Neuron (in vitro differentiated cells): ENCODE data around the gene NEB.

ENCODE experiments used
- H2AFZ ChIP-seq: one replicate; pipeline ENCODE4 v1.6.1; 2013; ENCODE audit warnings: low read depth, mild to moderate bottlenecking, inconsistent platforms, low read length, moderate library complexity
- H3K27me3 ChIP-seq: one replicate; pipeline ENCODE4 v1.6.1; 2013; ENCODE audit warnings: low read length; ENCODE audit not compliant: insufficient read depth
- H3K36me3 ChIP-seq: one replicate; pipeline ENCODE4 v1.6.1; 2013; ENCODE audit warnings: low read length; ENCODE audit not compliant: insufficient read depth
- H3K4me1 ChIP-seq: one replicate; pipeline ENCODE4 v1.6.1; 2013; ENCODE audit warnings: low read length; ENCODE audit not compliant: insufficient read depth
- H3K4me3 ChIP-seq: 2 replicates; pipeline ENCODE4 v1.5.1; 2013; ENCODE audit warnings: mild to moderate bottlenecking, low read length, moderate library complexity
- H3K9me3 ChIP-seq: one replicate; pipeline ENCODE4 v1.6.1; 2013; ENCODE audit warnings: low read length

NEB gene

DNA sequence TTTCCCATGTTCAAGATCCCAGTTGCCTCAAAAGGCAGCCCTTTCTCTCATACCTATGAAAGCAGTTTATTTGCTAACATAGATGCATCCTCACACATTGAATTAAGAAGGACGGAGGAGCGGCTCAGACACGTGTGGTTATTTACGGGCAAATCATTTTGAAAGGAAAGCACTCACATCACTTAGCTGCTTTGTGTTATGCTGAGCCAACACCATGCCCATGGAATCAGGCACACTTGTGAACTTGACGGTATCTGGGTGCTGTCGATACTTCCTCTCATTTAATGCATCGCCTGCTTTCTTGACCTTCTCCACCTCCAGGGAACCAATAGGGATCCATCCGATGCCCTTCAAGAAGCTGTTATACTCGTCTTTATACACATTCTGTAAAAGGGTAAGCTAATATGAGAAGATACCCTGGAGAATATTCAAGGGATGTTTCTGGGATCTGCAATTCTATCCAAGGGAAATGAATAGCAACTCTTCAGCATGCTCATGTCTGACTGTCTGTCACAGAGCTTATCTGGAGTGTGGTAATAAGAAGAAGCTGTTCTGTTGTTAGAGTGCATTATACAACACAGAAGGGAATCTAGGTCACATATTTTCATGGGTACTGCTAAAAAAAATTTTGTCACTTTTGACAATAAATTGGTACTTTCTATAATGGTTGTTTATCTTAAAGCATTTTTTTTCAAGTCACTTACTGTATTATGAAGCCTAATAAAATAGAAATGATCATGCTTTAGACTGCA, 63.3 kb downstream of the NEB start:
- Histone ChIP-seq H2AFZ (no peak overlapping the region), H3K36me3 (no peaks in the 10 kb centered on the region), H3K4me1 (no peaks in the 10 kb centered on the region), H3K4me3 (no peak overlapping the region), H3K9me3 (no peaks in the 10 kb centered on the region), H3K27me3 (no peaks in the 10 kb centered on the region)

DNA sequence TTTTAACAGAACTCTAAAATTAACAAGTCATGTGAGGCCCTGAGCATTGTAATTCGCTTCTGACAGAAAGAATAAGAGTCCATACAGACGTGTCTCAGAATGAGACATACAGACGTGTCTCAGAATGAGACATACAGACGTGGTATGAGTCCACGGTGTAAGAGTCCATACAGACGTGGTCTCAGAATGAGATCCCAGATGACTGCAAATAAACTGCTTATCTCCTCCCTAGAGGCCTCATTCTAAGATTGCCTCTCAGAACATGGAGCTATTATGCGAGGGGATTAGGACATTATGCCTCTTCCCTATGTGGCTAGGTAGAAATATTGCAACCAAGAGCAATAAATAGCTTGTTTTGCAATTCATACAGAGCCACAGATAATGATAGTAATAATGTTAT, 63.9 kb downstream of the NEB start:
- H3K36me3 ChIP-seq, result no peaks in the 10 kb centered on the region
- no peaks in the 10 kb centered on the region for H3K27me3 ChIP-seq
- H2AFZ ChIP-seq, result no peak overlapping the region
- H3K9me3 ChIP-seq, result no peaks in the 10 kb centered on the region
- no peaks in the 10 kb centered on the region for H3K4me1 ChIP-seq
- no peak overlapping the region for H3K4me3 ChIP-seq

DNA sequence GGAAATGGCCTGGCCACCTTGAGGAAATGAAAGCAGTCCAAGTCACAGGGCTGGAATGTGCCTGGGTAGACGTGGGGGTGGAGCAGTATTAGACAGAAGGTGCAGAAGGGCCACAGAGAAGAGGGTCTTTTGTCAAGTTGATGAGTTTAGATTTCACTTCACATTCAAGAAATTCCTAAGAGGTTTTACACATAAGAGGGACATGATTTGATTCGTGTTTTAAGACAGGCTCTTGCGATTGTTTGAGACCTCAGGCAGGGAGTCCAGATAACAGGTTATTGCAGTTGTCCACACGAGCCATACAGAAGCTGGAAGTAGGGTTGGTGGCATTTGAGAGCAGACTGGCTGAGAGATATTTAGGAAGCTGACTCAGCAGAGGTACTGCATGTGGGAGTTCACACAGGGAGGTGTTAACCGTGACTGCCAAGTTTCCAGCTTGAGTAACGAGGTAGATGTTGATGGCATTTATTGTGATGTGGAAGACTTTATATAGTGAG, 64.6 kb downstream of the NEB start:
- H3K4me1 ChIP-seq, result no peaks in the 10 kb centered on the region
- H3K4me3 ChIP-seq, result no peak overlapping the region
- no peaks in the 10 kb centered on the region for H3K9me3 ChIP-seq
- H3K36me3 ChIP-seq, result no peaks in the 10 kb centered on the region
- H3K27me3 ChIP-seq, result no peaks in the 10 kb centered on the region
- H2AFZ ChIP-seq, result no peak overlapping the region

DNA sequence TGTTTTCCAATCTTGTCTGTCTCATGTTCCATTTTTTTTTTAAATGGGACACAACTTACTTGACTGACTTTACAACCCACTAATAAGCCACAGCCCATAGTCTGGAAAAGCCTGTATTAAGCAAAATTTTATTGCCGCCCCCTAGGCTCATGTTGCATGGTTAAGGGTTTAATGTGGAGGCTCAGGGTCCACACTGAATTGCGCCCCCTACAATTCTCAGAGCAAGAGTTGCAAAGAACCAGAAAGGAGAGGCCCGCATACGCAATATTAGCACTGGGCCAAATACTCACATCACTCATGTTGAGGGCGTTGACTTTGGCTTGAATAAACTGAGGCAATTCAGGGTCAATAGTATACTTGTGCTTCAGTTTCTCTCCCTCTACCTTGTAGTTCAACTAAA, 65.5 kb downstream of the NEB start:
- Histone ChIP-seq H3K27me3 (no peaks in the 10 kb centered on the region), H3K9me3 (no peaks in the 10 kb centered on the region), H3K4me3 (no peak overlapping the region), H3K36me3 (no peaks in the 10 kb centered on the region), H2AFZ (no peak overlapping the region), H3K4me1 (no peaks in the 10 kb centered on the region)

DNA sequence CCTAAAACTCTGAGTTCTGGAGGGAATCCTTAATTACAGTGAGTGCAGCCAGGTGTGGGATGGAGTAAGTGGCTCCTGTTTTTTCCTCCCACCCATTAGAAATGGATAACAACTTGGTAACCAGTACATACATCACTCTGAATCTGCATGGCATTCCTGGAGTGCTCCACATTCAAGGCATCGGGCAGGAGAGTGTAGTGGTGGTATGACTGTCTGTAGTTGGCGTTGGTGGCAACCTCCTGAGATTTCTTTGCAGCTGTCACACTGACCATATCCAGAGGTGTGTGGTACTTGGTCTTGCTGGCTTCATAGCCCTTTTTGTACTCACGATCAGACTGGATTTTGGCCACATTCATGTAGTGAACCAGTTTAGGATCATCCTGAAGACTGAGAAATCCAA, 68.3 kb downstream of the NEB start:
- Histone ChIP-seq H3K4me1 (no peaks in the 10 kb centered on the region), H3K36me3 (no peaks in the 10 kb centered on the region), H3K9me3 (no peaks in the 10 kb centered on the region), H3K4me3 (no peak overlapping the region), H2AFZ (no peak overlapping the region), H3K27me3 (no peaks in the 10 kb centered on the region)

DNA sequence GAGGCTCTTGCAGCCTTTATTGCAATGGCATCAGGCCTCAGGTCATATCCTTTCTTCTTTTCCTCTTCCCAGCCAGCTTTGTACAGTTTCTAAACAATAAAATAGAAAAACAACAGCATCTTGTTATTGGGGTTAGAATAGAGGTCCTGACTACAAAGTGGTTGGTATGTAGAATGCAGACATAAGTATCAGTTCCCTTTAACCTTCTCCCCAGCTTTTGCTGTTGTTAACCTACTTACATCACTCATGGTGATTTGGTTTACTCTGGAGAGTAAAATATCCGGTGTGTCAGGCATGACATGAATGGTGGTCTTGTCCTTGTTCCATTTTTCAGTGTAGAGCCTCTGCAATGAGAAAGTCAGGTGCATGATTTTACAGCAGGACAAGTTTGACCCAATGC, 69.8 kb downstream of the NEB start:
- Histone ChIP-seq H3K9me3 (no peaks in the 10 kb centered on the region), H2AFZ (no peak overlapping the region), H3K36me3 (no peaks in the 10 kb centered on the region), H3K4me3 (no peak overlapping the region), H3K4me1 (no peaks in the 10 kb centered on the region), H3K27me3 (no peaks in the 10 kb centered on the region)

DNA sequence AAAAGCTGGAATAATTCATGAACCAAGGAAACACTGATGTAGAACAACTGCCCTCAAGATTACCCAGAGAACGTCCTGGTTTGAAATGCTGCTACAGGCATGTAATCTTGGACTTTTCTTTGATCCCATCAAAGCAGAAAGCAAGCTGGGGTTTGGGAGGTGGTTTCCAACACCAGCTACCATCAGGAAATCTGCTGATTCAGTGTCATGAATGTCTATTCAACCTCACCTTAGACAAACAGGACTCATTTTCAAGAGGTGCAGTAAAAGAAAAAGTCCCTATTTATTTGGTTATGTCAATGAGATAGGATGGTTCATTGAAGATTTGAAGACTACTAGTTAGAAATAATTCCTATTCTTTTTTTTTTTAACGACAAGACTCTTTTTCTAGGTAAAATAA, 72.7 kb downstream of the NEB start:
- Histone ChIP-seq H3K4me1 (no peaks in the 10 kb centered on the region), H3K36me3 (no peaks in the 10 kb centered on the region)

DNA sequence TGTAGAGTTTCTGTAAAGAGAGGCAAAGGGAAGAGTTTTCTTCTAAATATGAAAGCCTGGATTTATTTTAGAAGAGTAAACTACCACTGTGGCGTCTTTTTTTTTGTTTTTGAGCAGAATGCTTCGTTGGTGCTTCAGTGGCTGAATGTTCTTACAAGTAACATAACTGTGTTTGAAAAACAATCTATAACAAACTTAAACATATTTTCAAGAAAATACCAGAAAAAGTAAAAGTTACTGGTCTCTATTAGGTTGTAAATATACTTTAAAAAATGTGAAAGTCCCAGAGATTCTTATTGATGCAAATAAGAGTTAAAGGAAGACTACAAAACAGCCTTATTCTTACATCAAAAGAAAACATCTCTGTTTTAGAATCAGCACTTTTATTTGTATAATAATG, 76.2 kb downstream of the NEB start:
- Histone ChIP-seq H3K27me3 (no peaks in the 10 kb centered on the region), H3K36me3 (no peaks in the 10 kb centered on the region), H3K4me3 (no peak overlapping the region), H3K4me1 (no peaks in the 10 kb centered on the region), H3K9me3 (no peaks in the 10 kb centered on the region), H2AFZ (no peak overlapping the region)

More for the DNA sequence above, 72.7 kb downstream of the NEB start:
- H3K9me3 ChIP-seq, result no peaks in the 10 kb centered on the region
- no peak overlapping the region for H3K4me3 ChIP-seq
- H3K27me3 ChIP-seq, result no peaks in the 10 kb centered on the region
- H2AFZ ChIP-seq, result no peak overlapping the region

DNA sequence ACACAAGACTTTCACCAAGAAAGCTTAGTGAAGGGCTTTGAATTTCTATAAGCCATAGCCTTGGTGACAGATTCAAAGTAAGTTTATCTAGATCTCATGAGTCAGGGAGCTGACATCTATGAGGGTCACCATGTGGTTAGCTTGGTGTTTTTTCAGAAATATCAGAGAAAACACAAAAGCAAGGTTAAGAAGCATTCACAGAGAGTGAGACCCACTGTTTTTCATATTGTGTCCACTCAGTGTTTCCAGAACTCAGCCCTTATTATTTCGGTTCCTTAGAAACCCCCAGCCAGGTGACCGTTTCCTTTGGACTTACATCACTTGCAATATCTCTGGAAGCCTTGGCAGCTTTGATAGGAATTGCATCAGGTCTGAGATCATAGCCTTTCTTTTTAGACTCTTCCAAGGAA, 76.6 kb downstream of the NEB start:
- Histone ChIP-seq H3K4me1 (no peaks in the 10 kb centered on the region), H3K9me3 (no peaks in the 10 kb centered on the region), H3K36me3 (no peaks in the 10 kb centered on the region), H2AFZ (no peak overlapping the region), H3K27me3 (no peaks in the 10 kb centered on the region), H3K4me3 (no peak overlapping the region)

DNA sequence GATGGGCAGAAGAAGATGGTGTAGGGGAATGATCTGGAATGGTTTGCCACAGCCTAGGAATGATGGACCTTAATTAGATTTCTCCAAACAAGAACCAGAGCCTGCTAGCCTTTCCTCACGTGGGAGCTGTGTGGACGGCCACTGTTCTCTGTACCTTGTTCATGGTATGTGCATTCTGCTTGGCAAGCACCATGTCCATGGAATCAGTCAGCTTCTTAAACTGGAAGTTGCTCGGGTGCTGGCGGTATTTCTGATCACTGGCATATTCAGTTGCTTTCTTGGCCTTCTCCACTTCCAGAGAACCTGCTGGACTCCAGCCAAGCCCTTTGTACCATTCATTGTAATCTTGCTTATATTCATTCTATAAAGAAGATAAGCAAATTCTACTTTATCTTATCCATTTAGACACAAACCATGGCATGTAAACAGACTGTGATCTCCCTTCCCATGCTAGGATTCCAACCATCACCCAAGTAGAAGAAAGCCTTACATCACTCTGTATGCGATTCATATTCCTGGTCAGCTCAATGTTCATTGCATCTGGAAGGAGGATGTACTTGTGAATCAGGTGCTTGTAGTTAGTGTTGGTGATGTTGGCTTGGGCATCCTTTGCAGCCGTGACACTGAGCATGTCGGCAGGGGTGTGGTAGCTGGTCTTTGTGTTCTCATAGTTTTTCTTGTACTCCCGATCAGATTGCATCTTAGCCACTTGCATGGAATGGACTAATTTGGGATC, 78.4 kb downstream of the NEB start:
- H3K27me3 ChIP-seq, result no peaks in the 10 kb centered on the region
- H3K36me3 ChIP-seq, result no peaks in the 10 kb centered on the region
- no peaks in the 10 kb centered on the region for H3K4me1 ChIP-seq
- no peak overlapping the region for H3K4me3 ChIP-seq
- no peak overlapping the region for H2AFZ ChIP-seq
- H3K9me3 ChIP-seq, result no peaks in the 10 kb centered on the region

DNA sequence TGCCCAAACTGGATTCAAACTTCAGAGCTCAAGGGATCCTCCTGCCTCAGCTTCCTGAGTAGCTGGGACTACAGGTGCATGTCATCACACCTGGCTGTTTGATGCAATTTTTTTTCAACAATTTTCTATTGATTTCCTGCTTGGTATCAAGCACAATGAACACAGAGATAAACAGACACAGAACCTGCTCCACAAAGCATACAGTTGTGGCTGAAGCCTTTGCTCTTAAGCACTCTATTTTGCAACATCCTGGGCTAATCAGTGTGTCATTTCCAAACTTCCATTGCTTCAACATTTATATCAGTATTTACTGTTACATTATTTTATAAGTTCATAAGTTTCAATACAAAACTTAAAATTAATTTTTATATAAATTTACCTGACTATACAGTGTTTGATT, 79.4 kb downstream of the NEB start:
- peaks cover 2% of the 10 kb centered on the region for H3K9me3 ChIP-seq
- no peak overlapping the region for H3K4me3 ChIP-seq
- no peaks in the 10 kb centered on the region for H3K27me3 ChIP-seq
- H2AFZ ChIP-seq, result no peak overlapping the region
- no peaks in the 10 kb centered on the region for H3K36me3 ChIP-seq
- H3K4me1 ChIP-seq, result no peaks in the 10 kb centered on the region

DNA sequence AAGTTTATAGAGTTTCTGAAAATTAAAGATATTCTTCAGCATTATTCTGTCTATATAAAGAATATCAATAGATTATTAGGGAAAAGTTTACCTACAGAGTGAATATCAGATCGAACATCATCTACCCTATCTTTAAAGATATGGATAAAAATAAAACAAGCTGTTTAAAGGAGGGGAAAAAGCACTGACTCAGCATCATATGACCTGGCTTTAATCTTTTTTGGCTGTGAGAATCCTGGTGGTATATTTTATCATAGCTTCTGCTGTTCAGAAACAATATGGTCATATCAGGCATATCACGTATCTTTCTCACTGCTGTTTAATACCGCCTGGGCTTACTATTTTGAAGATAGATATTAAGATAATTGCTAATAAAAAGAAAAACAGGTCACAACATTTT, 80.2 kb downstream of the NEB start:
- H3K9me3 ChIP-seq, result peaks cover 2% of the 10 kb centered on the region
- no peaks in the 10 kb centered on the region for H3K27me3 ChIP-seq
- no peak overlapping the region for H2AFZ ChIP-seq
- H3K4me3 ChIP-seq, result no peak overlapping the region
- no peaks in the 10 kb centered on the region for H3K4me1 ChIP-seq
- no peaks in the 10 kb centered on the region for H3K36me3 ChIP-seq

DNA sequence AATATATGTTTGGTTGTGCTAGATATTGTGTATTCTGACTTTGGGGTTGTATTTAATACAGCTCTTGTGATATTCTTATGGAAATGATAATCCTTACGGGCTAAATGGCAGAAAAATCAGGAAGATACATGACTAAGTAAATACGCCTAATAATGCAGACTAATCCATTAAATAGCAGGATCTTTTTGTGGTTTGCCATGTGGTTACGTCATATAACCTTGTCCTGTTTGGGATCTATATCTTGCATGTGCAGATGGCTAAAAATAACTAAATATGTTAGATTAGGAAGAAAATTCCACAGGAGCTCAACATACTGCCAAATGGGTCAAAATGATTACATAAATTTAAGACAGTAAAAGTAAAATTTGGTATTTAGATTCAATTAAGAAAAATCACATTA, 83.0 kb downstream of the NEB start:
- peaks cover 2% of the 10 kb centered on the region for H3K9me3 ChIP-seq
- H2AFZ ChIP-seq, result no peak overlapping the region
- no peak overlapping the region for H3K4me3 ChIP-seq
- no peaks in the 10 kb centered on the region for H3K4me1 ChIP-seq
- no peaks in the 10 kb centered on the region for H3K27me3 ChIP-seq
- no peaks in the 10 kb centered on the region for H3K36me3 ChIP-seq
